ENCODE data around the gene HLA-G.
"Not testable (repeated sequence)": the region's sequence is repeated elsewhere in the genome, so short reads cannot be mapped to it uniquely, and the experiment has no call there.

Gene HLA-G

GRCh38 chr6:29827579-29828470 lies at the start of gene HLA-G:
TSS of gene HLA-G (plus strand) at chr6:29827825. CDS start at chr6:29827845, 20 bp downstream.
- no peak for DNase-seq

GRCh38 chr6:29780019-29780698 lies 47.5 kb upstream of the HLA-G start:
- not testable (repeated sequence) for DNase-seq

GRCh38 chr6:29789176-29789575 lies 38.4 kb upstream of the HLA-G start:
- DNase-seq = no peak

GRCh38 chr6:29790626-29791025 lies 37.0 kb upstream of the HLA-G start:
- DNase-seq = no peak

GRCh38 chr6:29791162-29791561 lies 36.5 kb upstream of the HLA-G start:
- no peak for DNase-seq

- peak in 2 of 14 donors; percentile 18 to 20 for DNase-seq
Measured at GRCh38 chr6:29791786-29792122, 35.9 kb upstream of the HLA-G start.

GRCh38 chr6:29792123-29793035 lies 35.2 kb upstream of the HLA-G start:
- DNase-seq = peak in 9 of 14 donors; percentile 4 to 51 (median 25)

- DNase-seq = no peak
Measured at GRCh38 chr6:29793036-29793356, 34.6 kb upstream of the HLA-G start.

GRCh38 chr6:29793796-29794195 lies 33.8 kb upstream of the HLA-G start:
- DNase-seq = no peak

GRCh38 chr6:29796026-29796425 lies 31.6 kb upstream of the HLA-G start:
- no peak for DNase-seq

GRCh38 chr6:29797135-29797534 lies 30.5 kb upstream of the HLA-G start:
- no peak for DNase-seq

GRCh38 chr6:29797966-29798365 lies 29.7 kb upstream of the HLA-G start:
- DNase-seq = no peak

GRCh38 chr6:29800254-29800653 lies 27.4 kb upstream of the HLA-G start:
- DNase-seq = no peak

- no peak for DNase-seq
Measured at GRCh38 chr6:29806387-29806786, 21.2 kb upstream of the HLA-G start.

- no peak for DNase-seq
Measured at GRCh38 chr6:29809249-29809648, 18.4 kb upstream of the HLA-G start.

- no peak for DNase-seq
Measured at GRCh38 chr6:29810371-29810770, 17.3 kb upstream of the HLA-G start.

GRCh38 chr6:29811377-29811776 lies 16.2 kb upstream of the HLA-G start:
- DNase-seq = no peak

GRCh38 chr6:29813066-29813465 lies 14.6 kb upstream of the HLA-G start:
- DNase-seq = no peak

GRCh38 chr6:29813809-29814208 lies 13.8 kb upstream of the HLA-G start:
- DNase-seq = no peak

- DNase-seq = no peak
Measured at GRCh38 chr6:29814379-29815117, 13.1 kb upstream of the HLA-G start.

- no peak for DNase-seq
Measured at GRCh38 chr6:29815118-29815750, 12.4 kb upstream of the HLA-G start.

GRCh38 chr6:29816030-29816429 lies 11.6 kb upstream of the HLA-G start:
- DNase-seq = no peak
